GM21619 (cell line): Measurements from ENCODE around the gene DYNLT4.
"Not testable (repeated sequence)": the region's sequence is repeated elsewhere in the genome, so short reads cannot be mapped to it uniquely, and the experiment has no call there.

Source experiments
- ATAC-seq: cut with Tn5 transposase; IDR thresholded peaks from one replicate; pipeline ENCODE4 v1.9.1; 2021; ENCODE audit not compliant: unreplicated experiment

DYNLT4 gene

GRCh38 chr1:44806704-44807363 is at the start of gene DYNLT4:
Gene DYNLT4, minus strand, starts transcription at chr1:44807351. Its CDS starts 683 bp downstream, at chr1:44806668.
- ATAC-seq = no peak

- no peak for ATAC-seq
Observed at GRCh38 chr1:44855742-44856141, 48.6 kb upstream of the DYNLT4 start.

- no peak for ATAC-seq
Observed at GRCh38 chr1:44854970-44855369, 47.8 kb upstream of the DYNLT4 start.

DNA sequence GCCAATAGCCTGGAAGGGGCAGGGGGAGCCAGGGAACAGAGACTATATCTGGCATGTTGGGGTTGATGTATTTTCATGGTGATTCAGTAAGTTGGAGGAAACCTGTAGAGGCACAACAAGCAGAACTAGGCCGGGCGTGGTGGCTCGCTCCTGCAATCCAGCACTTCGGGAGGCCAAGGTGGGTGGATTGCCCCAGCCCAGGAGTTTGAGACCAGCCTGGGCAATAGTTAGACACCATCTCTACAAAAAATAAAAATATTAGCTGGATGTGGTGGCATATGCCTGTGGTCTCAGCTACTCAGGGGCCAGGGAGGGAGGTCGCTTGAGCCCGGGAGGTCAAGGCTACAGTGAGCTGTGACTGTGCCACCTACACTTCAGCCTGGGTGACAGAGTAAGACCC is 46.0 kb upstream of the DYNLT4 start:
- ATAC-seq = no peak

GRCh38 chr1:44851308-44851707 is 44.2 kb upstream of the DYNLT4 start:
- no peak for ATAC-seq

DNA sequence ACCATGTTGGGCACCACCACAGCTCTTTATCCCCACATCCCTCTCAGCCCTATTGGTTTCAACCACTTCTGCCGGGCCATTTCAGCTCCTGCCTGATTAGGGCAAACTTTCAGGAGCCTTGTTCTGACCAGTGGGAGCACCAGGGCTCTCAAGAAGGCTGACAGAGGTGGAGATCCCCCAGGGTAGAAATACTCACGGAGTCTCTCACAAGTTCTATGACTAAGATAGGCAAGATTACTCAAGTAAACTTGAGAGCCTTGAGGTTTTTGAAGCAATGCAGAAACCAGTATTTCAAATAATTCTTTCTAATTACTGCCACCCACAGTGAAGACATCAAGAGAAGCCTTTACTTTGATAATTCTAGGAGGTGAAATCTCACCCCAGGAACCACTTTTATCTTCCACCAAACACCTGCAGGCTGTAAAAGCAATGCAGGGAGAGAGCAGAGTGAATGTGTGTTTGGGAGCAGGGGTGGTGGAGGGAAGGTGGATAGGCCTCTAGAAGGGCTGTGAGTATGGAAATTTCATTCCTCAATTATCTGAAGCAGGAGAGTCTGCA is 42.5 kb upstream of the DYNLT4 start:
- ATAC-seq = no peak

- ATAC-seq = no peak
Observed at GRCh38 chr1:44848456-44849181, 41.5 kb upstream of the DYNLT4 start.

DNA sequence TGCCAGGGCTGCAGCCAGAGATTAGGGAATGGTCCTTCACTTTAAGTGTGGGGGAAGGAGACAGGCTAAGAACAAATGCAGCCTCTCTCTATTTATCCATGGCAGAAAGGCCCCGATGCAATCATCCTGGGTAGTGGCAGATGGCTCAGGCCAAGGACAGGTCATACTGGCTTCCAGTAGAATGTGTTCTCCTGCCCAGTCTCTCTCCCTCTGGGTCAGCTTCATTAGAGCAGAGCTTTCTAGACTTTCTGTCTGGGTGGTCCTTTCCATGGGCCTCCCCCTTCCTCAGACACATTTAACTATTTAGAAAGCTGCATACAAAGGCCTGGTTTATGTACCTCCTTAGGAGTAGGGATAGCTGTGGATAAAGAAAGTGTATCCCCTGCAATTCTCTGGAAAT is 40.7 kb upstream of the DYNLT4 start:
- ATAC-seq = no peak

DNA sequence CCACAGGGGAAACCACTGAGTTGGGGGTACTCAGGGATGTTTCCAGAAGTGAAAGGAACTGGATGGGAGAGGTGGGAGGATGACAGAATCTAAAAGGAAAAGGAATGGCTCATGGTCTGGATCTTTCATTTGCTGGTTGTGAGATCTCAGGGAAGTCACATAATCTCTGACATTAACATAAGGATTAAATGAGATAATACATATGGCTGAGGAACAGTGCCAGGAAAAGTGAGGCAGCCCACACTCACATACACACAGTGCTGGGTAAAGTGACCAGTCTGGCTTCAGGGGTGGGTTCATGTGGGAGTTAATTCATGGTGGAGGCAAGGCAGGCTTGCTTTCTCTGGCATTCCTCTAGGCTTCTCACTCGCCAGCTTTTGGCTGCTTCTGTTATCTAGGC is 39.8 kb upstream of the DYNLT4 start:
- ATAC-seq = no peak

DNA sequence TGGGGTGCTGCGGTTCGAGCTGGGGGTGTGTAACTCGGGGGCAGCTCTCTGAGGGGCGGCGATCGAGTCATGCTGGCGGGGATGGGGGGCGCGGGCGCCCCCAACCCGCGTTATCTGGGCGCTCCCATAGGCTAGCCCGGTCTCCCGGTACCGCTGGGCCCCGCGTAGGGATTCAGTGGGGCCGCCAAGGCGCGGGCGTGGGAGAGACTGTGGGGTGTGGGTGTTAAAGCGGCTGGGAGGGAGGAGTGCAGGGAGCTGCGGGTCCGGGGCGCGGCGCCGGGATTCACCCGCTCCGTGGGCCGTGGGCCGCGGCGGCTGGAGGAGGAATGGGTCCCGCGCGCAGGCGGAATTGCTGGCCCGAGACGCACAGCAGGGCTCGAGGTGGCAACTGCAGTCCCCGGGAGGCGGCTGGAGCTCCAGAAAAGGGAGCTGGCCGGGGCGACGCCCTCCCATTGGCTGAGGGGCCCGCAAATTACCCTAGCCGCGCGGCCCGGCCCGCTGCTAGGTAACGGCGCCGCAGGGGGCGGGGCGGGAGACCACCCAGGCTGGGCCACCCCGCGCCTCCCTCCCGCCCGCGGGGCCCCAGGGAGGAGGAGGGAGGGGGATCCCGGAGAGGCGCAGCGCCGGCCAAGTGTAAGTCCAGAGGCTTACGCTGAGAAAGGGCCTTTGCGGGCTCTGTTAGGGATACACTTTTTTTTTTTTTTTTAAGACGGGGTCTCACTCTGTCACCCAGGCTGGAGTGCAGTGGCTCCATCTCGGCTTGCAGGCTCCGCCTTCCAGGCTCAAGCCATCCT is 35.9 kb upstream of the DYNLT4 start, which contains the start of gene PTCH2:
Gene PTCH2 (minus strand): TSS at position 392 of the 794 bp plus-strand sequence. CDS start 321 bp downstream, at position 71.
- no peak for ATAC-seq

GRCh38 chr1:44842486-44842861 is 35.3 kb upstream of the DYNLT4 start:
- ATAC-seq = no peak

DNA sequence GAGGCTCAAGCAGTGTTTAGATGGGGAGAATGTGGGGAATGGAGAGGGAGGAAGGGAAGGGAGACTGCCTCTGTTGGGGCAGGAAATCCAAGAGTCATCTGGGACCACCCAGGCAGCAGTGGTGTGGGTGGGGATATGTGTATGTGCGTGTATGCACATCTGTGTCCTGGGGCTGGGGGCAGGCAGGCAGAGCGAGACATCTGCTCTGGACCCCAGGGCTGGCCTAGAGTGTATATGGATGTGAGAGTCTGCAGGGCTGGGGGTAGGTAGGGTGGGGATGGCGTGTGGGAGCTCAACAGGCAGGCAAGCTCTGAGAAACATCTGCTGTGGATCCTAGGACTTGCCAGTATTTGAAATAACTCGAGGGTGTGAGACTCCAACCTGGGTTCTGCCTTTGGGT is 32.4 kb upstream of the DYNLT4 start:
- no peak for ATAC-seq

DNA sequence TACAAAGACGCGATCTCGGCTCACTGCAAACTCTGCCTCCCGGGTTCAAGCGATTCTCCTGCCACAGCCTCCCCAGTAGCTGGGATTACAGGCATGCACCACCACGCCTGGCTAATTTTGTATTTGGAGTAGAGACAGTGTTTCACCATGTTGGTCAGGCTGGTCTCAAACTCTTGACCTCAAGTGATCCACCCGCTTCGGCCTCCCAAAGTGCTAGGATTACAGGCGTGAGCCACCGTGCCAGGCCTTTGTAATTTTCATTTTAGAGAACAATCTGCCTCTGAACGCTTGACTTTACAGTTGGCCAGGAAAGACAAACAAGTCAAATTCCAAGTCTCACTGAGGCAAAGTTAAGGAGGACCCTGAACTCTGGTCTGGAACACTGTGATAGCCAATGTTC is 31.1 kb upstream of the DYNLT4 start:
- ATAC-seq = not testable (repeated sequence)

- ATAC-seq = peak; percentile 84
Observed at GRCh38 chr1:44835738-44836675, 28.9 kb upstream of the DYNLT4 start.

- no peak for ATAC-seq
Observed at GRCh38 chr1:44834328-44834727, 27.2 kb upstream of the DYNLT4 start.

DNA sequence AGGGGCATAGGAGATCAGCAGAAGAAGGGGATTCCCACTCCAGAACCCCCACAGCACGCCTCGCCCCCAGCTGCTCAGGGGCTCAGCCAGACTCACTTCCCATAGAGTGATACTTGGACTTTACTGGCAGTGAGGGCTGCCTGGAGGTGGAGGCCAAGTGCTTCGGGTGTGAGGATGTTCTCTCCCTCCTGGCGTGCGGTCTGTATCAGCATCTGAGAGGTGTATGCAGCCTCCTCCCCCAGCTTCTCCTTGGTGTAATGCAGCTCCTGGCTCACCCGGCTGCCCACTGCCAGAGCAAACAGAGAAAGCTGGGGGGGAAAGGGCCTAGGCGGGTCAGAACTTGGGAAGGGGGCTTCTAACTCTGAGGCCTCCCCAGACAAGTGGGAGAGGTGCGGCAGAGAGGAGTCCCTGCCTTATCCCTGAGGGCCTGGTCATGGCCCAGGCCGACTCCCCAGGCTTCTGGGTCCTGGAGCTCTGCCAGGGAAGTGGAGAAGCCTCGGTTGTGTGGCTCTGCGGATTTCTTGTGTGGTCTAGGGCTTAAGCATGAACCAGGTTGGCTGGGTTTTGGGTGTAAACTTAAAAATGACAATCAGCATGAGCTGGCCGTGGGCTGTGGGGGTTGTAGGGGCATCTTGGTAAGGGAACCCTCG is 25.0 kb upstream of the DYNLT4 start:
- ATAC-seq = no peak

- ATAC-seq = no peak
Observed at GRCh38 chr1:44831516-44831915, 24.4 kb upstream of the DYNLT4 start.

GRCh38 chr1:44830900-44831304 is 23.8 kb upstream of the DYNLT4 start:
- ATAC-seq = no peak

DNA sequence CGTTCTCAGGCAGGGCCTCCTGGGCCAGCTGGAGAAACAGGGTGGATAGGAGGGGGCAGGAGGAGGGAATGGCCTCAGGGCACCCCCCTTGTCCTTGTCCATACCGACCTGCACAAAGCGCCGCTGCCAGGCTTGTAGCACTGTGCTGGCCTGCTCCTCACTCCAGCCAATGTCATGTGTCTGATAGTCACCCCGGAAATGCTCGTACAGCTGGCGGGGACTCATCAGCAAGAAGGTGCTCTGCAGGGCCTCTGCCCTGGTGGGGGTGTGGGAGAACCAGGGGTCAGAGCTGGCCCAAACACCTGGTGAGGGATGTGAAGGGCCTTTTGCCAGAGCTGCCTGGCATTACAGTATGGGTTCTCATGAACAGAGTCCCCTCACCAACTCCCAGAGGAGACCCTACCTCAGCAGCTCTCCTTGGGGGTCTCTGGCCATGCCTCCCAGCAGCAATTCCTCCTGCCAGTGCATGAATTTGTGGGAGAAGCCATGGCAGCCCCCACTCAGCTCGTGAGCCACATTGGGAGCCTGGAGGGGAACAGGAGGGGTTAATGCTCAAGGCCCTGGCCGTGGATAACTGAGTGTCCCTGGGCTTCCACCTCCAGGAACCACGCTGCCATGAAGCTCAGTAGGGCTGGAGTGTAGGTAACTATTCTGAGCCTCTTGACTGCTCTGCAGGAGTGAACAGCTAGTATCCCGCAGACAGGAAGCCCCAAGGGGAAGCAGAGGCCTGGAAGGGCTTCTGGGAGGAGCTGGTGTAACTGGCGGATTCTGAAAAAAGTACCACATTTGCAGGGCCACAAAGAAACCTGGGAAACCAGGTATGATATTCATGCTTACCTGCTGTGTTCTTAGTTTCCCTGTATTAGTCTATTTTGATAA is 22.6 kb upstream of the DYNLT4 start:
- ATAC-seq = no peak
